AG09319 (cell line): ENCODE measurements around the gene HIF3A.

ENCODE experiments used
- DNase-seq: peaks from one replicate; pipeline ENCODE4 v3.0.0-alpha.2; 2010; ENCODE audit warnings: low read depth; ENCODE audit errors: extremely low read depth
- CTCF ChIP-seq: IDR thresholded peaks from 2 replicates; pipeline ENCODE4 v1.5.1; 2011; ENCODE audit warnings: low read depth, mild to moderate bottlenecking, inconsistent platforms, low read length, moderate library complexity

The HIF3A gene

GRCh38 chr19:46392252-46392801 lies 95.5 kb downstream of the HIF3A start:
- TF ChIP-seq CTCF = no peak
- DNase-seq = no peak

GRCh38 chr19:46392837-46393236 lies 96.0 kb downstream of the HIF3A start:
- no peak for TF ChIP-seq CTCF
- DNase-seq = no peak
